Activated CD8-positive, alpha-beta memory T cell treated with anti-CD3 and anti-CD28 coated beads, Interleukin-2, amount 50 U/mL, for 1 hour (primary cell): Measurements from ENCODE around the gene ZBTB8OS.
"Not testable (repeated sequence)": the region's sequence is repeated elsewhere in the genome, so short reads cannot be mapped to it uniquely, and the experiment has no call there.

Experiments used
- DNase-seq: peaks from one replicate; pipeline ENCODE4 v3.0.0-alpha.2; 2020; ENCODE audit errors: extremely low read depth

ZBTB8OS gene

GRCh38 chr1:32650248-32650751 lies at the start of gene ZBTB8OS:
ZBTB8OS (minus strand) TSS chr1:32650550; CDS start chr1:32650529, 21 bp downstream.
- DNase-seq = peak; percentile 82

GRCh38 chr1:32696996-32697395 lies 46.6 kb upstream of the ZBTB8OS start:
- DNase-seq = not testable (repeated sequence)

GRCh38 chr1:32696041-32696440 lies 45.7 kb upstream of the ZBTB8OS start:
- DNase-seq = no peak

- no peak for DNase-seq
Observed at GRCh38 chr1:32695098-32695904, 45.0 kb upstream of the ZBTB8OS start.

- no peak for DNase-seq
Observed at GRCh38 chr1:32693455-32694174, 43.3 kb upstream of the ZBTB8OS start.

GRCh38 chr1:32686387-32686786 lies 36.0 kb upstream of the ZBTB8OS start:
- no peak for DNase-seq

GRCh38 chr1:32685498-32685897 lies 35.1 kb upstream of the ZBTB8OS start:
- no peak for DNase-seq

GRCh38 chr1:32684167-32684811 lies 33.9 kb upstream of the ZBTB8OS start:
- no peak for DNase-seq

- DNase-seq = no peak
Observed at GRCh38 chr1:32683397-32683796, 33.0 kb upstream of the ZBTB8OS start.

GRCh38 chr1:32681999-32682398 lies 31.6 kb upstream of the ZBTB8OS start:
- DNase-seq = no peak

GRCh38 chr1:32681509-32681908 lies 31.2 kb upstream of the ZBTB8OS start:
- no peak for DNase-seq

- DNase-seq = no peak
Observed at GRCh38 chr1:32680642-32681041, 30.3 kb upstream of the ZBTB8OS start.

GRCh38 chr1:32679993-32680392 lies 29.6 kb upstream of the ZBTB8OS start:
- DNase-seq = not testable (repeated sequence)

GRCh38 chr1:32676945-32677344 lies 26.6 kb upstream of the ZBTB8OS start:
- no peak for DNase-seq

GRCh38 chr1:32668716-32669115 lies 18.4 kb upstream of the ZBTB8OS start:
- not testable (repeated sequence) for DNase-seq

GRCh38 chr1:32666901-32667566 lies 16.7 kb upstream of the ZBTB8OS start:
- no peak for DNase-seq

GRCh38 chr1:32665915-32666314 lies 15.6 kb upstream of the ZBTB8OS start:
- no peak for DNase-seq

- no peak for DNase-seq
Observed at GRCh38 chr1:32659581-32659980, 9.2 kb upstream of the ZBTB8OS start.

GRCh38 chr1:32652244-32652962 lies 2.1 kb upstream of the ZBTB8OS start:
- no peak for DNase-seq

- no peak for DNase-seq
Observed at GRCh38 chr1:32651461-32652073, 1.2 kb upstream of the ZBTB8OS start.
